ENCODE data around the gene DENND1A. TPM values are rescaled to one million over a fixed set of nuclear protein-coding genes. Genes with fewer than 3 reads are reported as not detected.

DENND1A gene
- total RNA-seq, 2 experiments from 2014 or later = 21.9 to 23.3 TPM

DNA sequence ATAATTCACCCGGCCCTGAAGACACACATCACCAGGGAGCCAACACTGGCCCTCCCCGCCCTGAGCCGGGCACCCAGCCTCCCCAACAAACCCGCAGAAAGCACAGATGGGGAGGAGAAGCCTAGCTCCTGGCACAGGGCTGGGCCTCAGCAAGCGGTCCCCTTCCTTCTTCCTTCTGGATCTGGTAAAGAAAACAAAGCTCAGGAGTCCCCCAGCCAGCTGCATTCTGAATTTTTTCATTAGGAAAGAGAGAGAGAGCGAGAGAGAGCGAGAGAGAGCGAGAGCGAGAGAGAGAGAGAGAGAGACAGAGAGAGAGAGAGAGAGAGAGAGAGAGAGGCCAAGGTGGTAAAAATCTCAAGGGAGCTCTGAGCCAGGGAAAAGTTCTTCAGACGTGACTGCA lies 378.2 kb downstream of the DENND1A start:
- TF ChIP-seq, protein P1, sequence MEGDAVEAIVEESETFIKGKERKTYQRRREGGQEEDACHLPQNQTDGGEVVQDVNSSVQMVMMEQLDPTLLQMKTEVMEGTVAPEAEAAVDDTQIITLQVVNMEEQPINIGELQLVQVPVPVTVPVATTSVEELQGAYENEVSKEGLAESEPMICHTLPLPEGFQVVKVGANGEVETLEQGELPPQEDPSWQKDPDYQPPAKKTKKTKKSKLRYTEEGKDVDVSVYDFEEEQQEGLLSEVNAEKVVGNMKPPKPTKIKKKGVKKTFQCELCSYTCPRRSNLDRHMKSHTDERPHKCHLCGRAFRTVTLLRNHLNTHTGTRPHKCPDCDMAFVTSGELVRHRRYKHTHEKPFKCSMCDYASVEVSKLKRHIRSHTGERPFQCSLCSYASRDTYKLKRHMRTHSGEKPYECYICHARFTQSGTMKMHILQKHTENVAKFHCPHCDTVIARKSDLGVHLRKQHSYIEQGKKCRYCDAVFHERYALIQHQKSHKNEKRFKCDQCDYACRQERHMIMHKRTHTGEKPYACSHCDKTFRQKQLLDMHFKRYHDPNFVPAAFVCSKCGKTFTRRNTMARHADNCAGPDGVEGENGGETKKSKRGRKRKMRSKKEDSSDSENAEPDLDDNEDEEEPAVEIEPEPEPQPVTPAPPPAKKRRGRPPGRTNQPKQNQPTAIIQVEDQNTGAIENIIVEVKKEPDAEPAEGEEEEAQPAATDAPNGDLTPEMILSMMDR (IDR thresholded peaks at IDR 0.05) = no peak
- intact Hi-C loops (cut with micrococcal nuclease) = no loop called here
- H3K4me1 Mint-ChIP-seq (ENCODE audit: low read depth) = peaks cover 27% of the 10 kb centered on the region
- no peaks in the 10 kb centered on the region for H3K27me3 Mint-ChIP-seq
- H3K27ac Mint-ChIP-seq = no peak overlapping the region
- DNase-seq (no peak), ATAC-seq (no peak)
- ChIA-PET POLR2A (no interaction called here), CTCF (interaction anchor here (0.9 to 1.5 kb wide), 2 partner anchors 11 to 24 kb away, joined by 3 read pairs; no protein-coding TSS in a partner anchor)
- peaks cover 18% of the 10 kb centered on the region for H3K36me3 Mint-ChIP-seq (ENCODE audit: low read depth)
- no peak overlapping the region for H3K4me3 Mint-ChIP-seq
- H3K9me3 Mint-ChIP-seq = no peaks in the 10 kb centered on the region

GRCh38 chr9:123550797-123551196 lies 379.1 kb downstream of the DENND1A start:
- no peak for ATAC-seq
- no peaks in the 10 kb centered on the region for H3K27me3 Mint-ChIP-seq
- no peaks in the 10 kb centered on the region for H3K9me3 Mint-ChIP-seq
- intact Hi-C loops (cut with micrococcal nuclease) = no loop called here
- H3K4me3 Mint-ChIP-seq = no peak overlapping the region
- TF ChIP-seq, protein P1 (IDR thresholded peaks at IDR 0.05) = no peak
- CTCF ChIA-PET = no interaction called here
- no peak overlapping the region for H3K27ac Mint-ChIP-seq
- POLR2A ChIA-PET = no interaction called here
- H3K36me3 Mint-ChIP-seq (ENCODE audit: low read depth) = peaks cover 13% of the 10 kb centered on the region
- H3K4me1 Mint-ChIP-seq (ENCODE audit: low read depth) = peaks cover 24% of the 10 kb centered on the region
- no peak for DNase-seq

GRCh38 chr9:123550012-123550411 lies 379.9 kb downstream of the DENND1A start:
- H3K9me3 Mint-ChIP-seq = no peaks in the 10 kb centered on the region
- no peak for ATAC-seq
- no peak for DNase-seq
- ChIA-PET CTCF (no interaction called here), POLR2A (no interaction called here)
- TF ChIP-seq, protein P1 (IDR thresholded peaks at IDR 0.05) = no peak
- H3K4me1 Mint-ChIP-seq (ENCODE audit: low read depth) = peaks cover 24% of the 10 kb centered on the region
- intact Hi-C loops (cut with micrococcal nuclease) = no loop called here
- no peaks in the 10 kb centered on the region for H3K27me3 Mint-ChIP-seq
- no peak overlapping the region for H3K4me3 Mint-ChIP-seq
- peaks cover 6% of the 10 kb centered on the region for H3K36me3 Mint-ChIP-seq (ENCODE audit: low read depth)
- H3K27ac Mint-ChIP-seq = peak overlapping the region; percentile 79

GRCh38 chr9:123548741-123549545 lies 381.0 kb downstream of the DENND1A start:
- CTCF ChIA-PET = no interaction called here
- POLR2A ChIA-PET = no interaction called here
- TF ChIP-seq, protein P1 (IDR thresholded peaks at IDR 0.05) = no peak
- H3K27ac Mint-ChIP-seq = peak overlapping the region; percentile 79
- intact Hi-C loops (cut with micrococcal nuclease) = loop anchor here (10.0 kb wide), 1 partner anchor 456 kb away; no protein-coding TSS in a partner anchor
- no peak overlapping the region for H3K4me3 Mint-ChIP-seq
- ATAC-seq = peak; percentile 91
- peaks cover 24% of the 10 kb centered on the region for H3K4me1 Mint-ChIP-seq (ENCODE audit: low read depth)
- H3K9me3 Mint-ChIP-seq = no peaks in the 10 kb centered on the region
- H3K27me3 Mint-ChIP-seq = no peaks in the 10 kb centered on the region
- H3K36me3 Mint-ChIP-seq (ENCODE audit: low read depth) = peaks cover 2% of the 10 kb centered on the region
- DNase-seq = peak; percentile 87

Measured in activated CD8-positive, alpha-beta T cell treated with anti-CD3 and anti-CD28 coated beads for 36 hours (primary cell).